ENCODE measurements around the gene CDC37L1. TPM values are rescaled to one million over a fixed set of nuclear protein-coding genes. Genes with fewer than 3 reads are reported as not detected.

CDC37L1 gene
- polyA plus RNA-seq, 1 donor (not counting 4 experiments of a cell fraction or from before 2014, with no cell fraction given) = 15.5 TPM

GRCh38 chr9:4661611-4662010 is 17.8 kb upstream of the CDC37L1 start:
- Histone ChIP-seq H3K4me3 (ENCODE audit: control insufficient read depth in 2 of 3, extremely low read depth in 1 of 3, insufficient read depth in 2 of 3, low read depth in 1 of 3, low read length in 3 of 3) (peak overlapping the region; percentile 86 to 88 (median 86)), H3K79me2 (ENCODE audit: control insufficient read depth, insufficient read depth, low read length) (peaks cover 15% of the 10 kb centered on the region), H2AFZ (ENCODE audit: control insufficient read depth, low read length) (peak overlapping the region; percentile 77), H3K9me1 (ENCODE audit: control insufficient read depth, extremely low read depth, insufficient read depth, low read length) (no peaks in the 10 kb centered on the region), H3K36me3 (ENCODE audit: control insufficient read depth in 2 of 2, extremely low read depth in 1 of 2, insufficient read depth in 2 of 2, low read length in 2 of 2) (no peaks in the 10 kb centered on the region), H3K9ac (ENCODE audit: control insufficient read depth, extremely low read depth, insufficient read depth, low read length) (peak overlapping the region; percentile 83), H3K4me2 (ENCODE audit: control insufficient read depth, extremely low read depth, insufficient read depth, low read depth, low read length) (peak overlapping the region; percentile 97), H3K27ac (ENCODE audit: control insufficient read depth, insufficient read depth, low read length) (peak overlapping the region; percentile 70), H3K9me3 (ENCODE audit: control insufficient read depth, low read depth, low read length) (no peaks in the 10 kb centered on the region), H4K20me1 (ENCODE audit: control insufficient read depth, extremely low read depth, insufficient read depth, low read length) (no peaks in the 10 kb centered on the region), H3K4me1 (ENCODE audit: control insufficient read depth, extremely low read depth, insufficient read depth, low read length) (peaks cover 44% of the 10 kb centered on the region), H3K27me3 (ENCODE audit: control insufficient read depth, extremely low read depth, insufficient read depth, low read length) (no peaks in the 10 kb centered on the region)
- FAIRE-seq (no peak), DNase-seq (ENCODE audit: low read depth, low spot score) (no peak)
- dilution Hi-C loops (cut with MboI; ENCODE audit: extremely low pct_ligation_motif_present, low sequenced_read_pairs) = no loop called here
- TF ChIP-seq CTCF (optimal IDR thresholded peaks at IDR 0.05 in 1 of 3, IDR thresholded peaks at IDR 0.05 in 1 of 3, conservative IDR thresholded peaks at IDR 0.05 in 1 of 3; ENCODE audit: extremely low read depth in 1 of 3, insufficient read depth in 2 of 3, low read length in 3 of 3) (no peak), EZH2 (IDR thresholded peaks at IDR 0.05; ENCODE audit: low read length) (no peak)

- DNase-seq (ENCODE audit: low read depth, low spot score) (peak; percentile 25), FAIRE-seq (peak; percentile 43)
- Histone ChIP-seq H3K9me3 (ENCODE audit: control insufficient read depth, low read depth, low read length) (no peaks in the 10 kb centered on the region), H3K4me2 (ENCODE audit: control insufficient read depth, extremely low read depth, insufficient read depth, low read depth, low read length) (peak within 1 kb of the TSS; percentile 97), H2AFZ (ENCODE audit: control insufficient read depth, low read length) (peak within 1 kb of the TSS; percentile 87), H3K27me3 (ENCODE audit: control insufficient read depth, extremely low read depth, insufficient read depth, low read length) (no peaks in the 10 kb centered on the region), H3K4me1 (ENCODE audit: control insufficient read depth, extremely low read depth, insufficient read depth, low read length) (peaks cover 44% of the 10 kb centered on the region), H3K79me2 (ENCODE audit: control insufficient read depth, insufficient read depth, low read length) (peaks cover 15% of the 10 kb centered on the region), H4K20me1 (ENCODE audit: control insufficient read depth, extremely low read depth, insufficient read depth, low read length) (no peaks in the 10 kb centered on the region), H3K9ac (ENCODE audit: control insufficient read depth, extremely low read depth, insufficient read depth, low read length) (peak within 1 kb of the TSS; percentile 83), H3K9me1 (ENCODE audit: control insufficient read depth, extremely low read depth, insufficient read depth, low read length) (no peaks in the 10 kb centered on the region), H3K27ac (ENCODE audit: control insufficient read depth, insufficient read depth, low read length) (peak within 1 kb of the TSS; percentile 70), H3K36me3 (ENCODE audit: control insufficient read depth in 2 of 2, extremely low read depth in 1 of 2, insufficient read depth in 2 of 2, low read length in 2 of 2) (no peaks in the 10 kb centered on the region), H3K4me3 (ENCODE audit: control insufficient read depth in 2 of 3, extremely low read depth in 1 of 3, insufficient read depth in 2 of 3, low read depth in 1 of 3, low read length in 3 of 3) (peak within 1 kb of the TSS; percentile 86 to 88 (median 86))
- dilution Hi-C loops (cut with MboI; ENCODE audit: extremely low pct_ligation_motif_present, low sequenced_read_pairs) = no loop called here
- TF ChIP-seq EZH2 (IDR thresholded peaks at IDR 0.05; ENCODE audit: low read length) (no peak), CTCF (optimal IDR thresholded peaks at IDR 0.05 in 1 of 3, IDR thresholded peaks at IDR 0.05 in 1 of 3, conservative IDR thresholded peaks at IDR 0.05 in 1 of 3; ENCODE audit: extremely low read depth in 1 of 3, insufficient read depth in 2 of 3, low read length in 3 of 3) (peak; percentile 42 to 81 (median 49))
Observed at GRCh38 chr9:4662108-4662988, 17.0 kb upstream of the CDC37L1 start, which contains the start of gene PLPP6. Gene PLPP6 (plus strand): TSS chr9:4662294. CDS start chr9:4662376, 82 bp downstream.
